ENCODE data around the gene NLE1. TPM values are rescaled to one million over a fixed set of nuclear protein-coding genes. Genes with fewer than 3 reads are reported as not detected.
"Not testable (repeated sequence)": the region's sequence is repeated elsewhere in the genome, so short reads cannot be mapped to it uniquely, and the experiment has no call there.

The NLE1 gene
- total and polyA plus RNA-seq, 3 experiments from 2014 or later, result 4.6 to 58.3 (median 54.0) TPM

GRCh38 chr17:35151080-35151479 is 9.0 kb upstream of the NLE1 start:
- DNase-seq; H3K4me1 Mint-ChIP-seq; H3K4me1 ChIP-seq (ENCODE audit: insufficient read depth, low read length); H3K27ac ChIP-seq (ENCODE audit: low read depth, low read length); H3K4me3 Mint-ChIP-seq; H3K36me3 Mint-ChIP-seq; H3K27me3 Mint-ChIP-seq; POLR2A ChIA-PET; CTCF ChIA-PET; H3K4me3 ChIP-seq (ENCODE audit: low read length); H3K36me3 ChIP-seq (ENCODE audit: insufficient read depth, low read length); H3K9me3 ChIP-seq (ENCODE audit: low read length); H3K9me3 Mint-ChIP-seq; H3K27me3 ChIP-seq (ENCODE audit: insufficient read depth, low read length, poor library complexity, severe bottlenecking): not testable (repeated sequence)
- H3K27ac Mint-ChIP-seq, result peak overlapping the region in 1 of 8 donors; percentile 29

DNA sequence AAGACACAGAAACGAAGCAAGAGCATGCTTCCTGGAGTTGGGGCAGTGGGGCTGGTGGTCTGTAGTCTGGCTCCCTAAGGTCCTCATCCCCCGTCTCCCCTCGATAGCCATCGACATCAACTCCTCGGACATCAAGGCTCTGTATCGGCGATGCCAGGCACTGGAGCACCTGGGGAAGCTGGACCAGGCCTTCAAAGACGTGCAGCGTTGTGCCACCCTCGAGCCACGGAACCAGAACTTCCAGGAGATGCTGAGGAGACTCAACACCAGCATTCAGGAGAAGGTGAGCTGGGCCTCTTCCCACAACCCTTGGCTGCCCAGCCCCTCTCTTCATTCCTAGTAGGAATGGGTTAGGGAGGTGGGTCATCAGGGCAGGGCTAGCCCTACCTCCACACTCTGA is 7.8 kb upstream of the NLE1 start:
- no peak overlapping the region for H3K4me3 Mint-ChIP-seq
- Histone ChIP-seq H3K27me3 (ENCODE audit: insufficient read depth, low read length, poor library complexity, severe bottlenecking) (no peaks in the 10 kb centered on the region), H3K9me3 (ENCODE audit: low read length) (no peaks in the 10 kb centered on the region), H3K4me3 (ENCODE audit: low read length) (no peak overlapping the region), H3K36me3 (ENCODE audit: insufficient read depth, low read length) (no peaks in the 10 kb centered on the region), H3K27ac (ENCODE audit: low read depth, low read length) (no peak overlapping the region), H3K4me1 (ENCODE audit: insufficient read depth, low read length) (no peaks in the 10 kb centered on the region)
- no peaks in the 10 kb centered on the region for H3K27me3 Mint-ChIP-seq
- ChIA-PET POLR2A (no interaction called here), CTCF (no interaction called here)
- DNase-seq, result no peak
- H3K36me3 Mint-ChIP-seq, result no peaks in the 10 kb centered on the region
- H3K27ac Mint-ChIP-seq, result no peak overlapping the region
- no peaks in the 10 kb centered on the region for H3K4me1 Mint-ChIP-seq
- H3K9me3 Mint-ChIP-seq, result no peaks in the 10 kb centered on the region

GRCh38 chr17:35148144-35148543 is 6.0 kb upstream of the NLE1 start:
- H3K9me3 ChIP-seq (ENCODE audit: low read length), result no peaks in the 10 kb centered on the region
- ChIA-PET POLR2A (no interaction called here), CTCF (interaction anchor here (0.9 kb wide), 1 partner anchor 599 kb away, joined by 3 read pairs; no protein-coding TSS in a partner anchor)
- H3K27ac ChIP-seq (ENCODE audit: low read depth, low read length), result no peak overlapping the region
- Mint-ChIP-seq H3K9me3 (no peaks in the 10 kb centered on the region), H3K27ac (no peak overlapping the region), H3K4me3 (no peak overlapping the region), H3K36me3 (no peaks in the 10 kb centered on the region), H3K27me3 (no peaks in the 10 kb centered on the region), H3K4me1 (peaks cover 0 to 5% (median 0%) of the 10 kb centered on the region in 3 donors)
- H3K4me1 ChIP-seq (ENCODE audit: insufficient read depth, low read length), result no peaks in the 10 kb centered on the region
- H3K4me3 ChIP-seq (ENCODE audit: low read length), result no peak overlapping the region
- H3K27me3 ChIP-seq (ENCODE audit: insufficient read depth, low read length, poor library complexity, severe bottlenecking), result no peaks in the 10 kb centered on the region
- no peaks in the 10 kb centered on the region for H3K36me3 ChIP-seq (ENCODE audit: insufficient read depth, low read length)
- no peak for DNase-seq

DNA sequence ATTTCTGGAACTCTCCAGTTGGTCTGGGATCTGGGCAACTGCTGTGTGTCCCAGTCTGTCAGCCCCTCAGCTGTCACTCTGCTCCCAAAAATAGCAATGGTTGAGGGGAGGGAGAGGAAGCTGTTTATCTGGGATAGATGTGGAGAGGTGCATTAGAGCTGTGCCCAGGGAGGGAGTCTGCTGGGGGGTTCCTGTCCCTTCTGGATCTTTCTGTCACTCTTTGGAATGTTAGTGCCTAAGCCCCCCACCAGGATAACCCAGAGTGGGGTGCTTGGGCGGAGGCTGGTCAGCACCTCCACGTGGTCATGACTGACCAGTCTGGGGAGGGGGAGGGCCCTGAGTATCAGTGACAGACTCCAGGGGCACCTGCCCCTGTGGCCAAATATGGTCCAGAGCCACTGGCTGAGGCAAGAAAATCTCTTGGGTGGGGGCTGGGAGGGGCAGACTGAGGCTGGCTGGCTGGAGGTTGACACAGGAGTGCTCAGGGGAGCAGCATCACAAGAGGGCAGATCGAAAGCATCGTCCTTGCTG is 5.3 kb upstream of the NLE1 start, which contains the start of gene UNC45B:
TSS of gene UNC45B (plus strand) at position 443 of the 531 bp plus-strand sequence. CDS start 447 bp downstream, outside the sequence.
- no peaks in the 10 kb centered on the region for H3K27me3 Mint-ChIP-seq

GRCh38 chr17:35146214-35146833 is 4.2 kb upstream of the NLE1 start:
- ChIA-PET POLR2A (no interaction called here), CTCF (interaction anchor here (0.9 kb wide), 1 partner anchor 618 kb away, joined by 3 read pairs; no protein-coding TSS in a partner anchor)
- H3K9me3 ChIP-seq (ENCODE audit: low read length), result no peaks in the 10 kb centered on the region
- Mint-ChIP-seq H3K9me3 (no peaks in the 10 kb centered on the region), H3K27me3 (no peaks in the 10 kb centered on the region), H3K4me1 (peaks cover 5 to 14% (median 9%) of the 10 kb centered on the region in 3 donors), H3K27ac (no peak overlapping the region), H3K4me3 (no peak overlapping the region), H3K36me3 (peaks cover 0 to 3% (median 0%) of the 10 kb centered on the region in 3 donors)
- no peak overlapping the region for H3K27ac ChIP-seq (ENCODE audit: low read depth, low read length)
- no peaks in the 10 kb centered on the region for H3K27me3 ChIP-seq (ENCODE audit: insufficient read depth, low read length, poor library complexity, severe bottlenecking)
- no peak for DNase-seq
- no peak overlapping the region for H3K4me3 ChIP-seq (ENCODE audit: low read length)
- H3K4me1 ChIP-seq (ENCODE audit: insufficient read depth, low read length), result peaks cover 4% of the 10 kb centered on the region
- no peaks in the 10 kb centered on the region for H3K36me3 ChIP-seq (ENCODE audit: insufficient read depth, low read length)

More for the DNA sequence above, 5.3 kb upstream of the NLE1 start, which contains the start of gene UNC45B:
- no peaks in the 10 kb centered on the region for H3K9me3 Mint-ChIP-seq
- no peaks in the 10 kb centered on the region for H3K9me3 ChIP-seq (ENCODE audit: low read length)
- H3K27me3 ChIP-seq (ENCODE audit: insufficient read depth, low read length, poor library complexity, severe bottlenecking), result no peaks in the 10 kb centered on the region
- peak within 1 kb of the TSS in 1 of 8 donors; percentile 38 for H3K27ac Mint-ChIP-seq
- peaks cover under 1 to 6% (median 1%) of the 10 kb centered on the region in 3 donors for H3K4me1 Mint-ChIP-seq
- H3K36me3 Mint-ChIP-seq, result no peaks in the 10 kb centered on the region
- H3K36me3 ChIP-seq (ENCODE audit: insufficient read depth, low read length), result no peaks in the 10 kb centered on the region
- H3K4me3 ChIP-seq (ENCODE audit: low read length), result no peak within 1 kb of the TSS
- CTCF ChIA-PET, result no interaction called here
- no peak for DNase-seq
- H3K27ac ChIP-seq (ENCODE audit: low read depth, low read length), result no peak within 1 kb of the TSS
- H3K4me3 Mint-ChIP-seq, result peak within 1 kb of the TSS in 1 of 7 donors; percentile 42
- POLR2A ChIA-PET, result no interaction called here
- peaks cover 2% of the 10 kb centered on the region for H3K4me1 ChIP-seq (ENCODE audit: insufficient read depth, low read length)

DNA sequence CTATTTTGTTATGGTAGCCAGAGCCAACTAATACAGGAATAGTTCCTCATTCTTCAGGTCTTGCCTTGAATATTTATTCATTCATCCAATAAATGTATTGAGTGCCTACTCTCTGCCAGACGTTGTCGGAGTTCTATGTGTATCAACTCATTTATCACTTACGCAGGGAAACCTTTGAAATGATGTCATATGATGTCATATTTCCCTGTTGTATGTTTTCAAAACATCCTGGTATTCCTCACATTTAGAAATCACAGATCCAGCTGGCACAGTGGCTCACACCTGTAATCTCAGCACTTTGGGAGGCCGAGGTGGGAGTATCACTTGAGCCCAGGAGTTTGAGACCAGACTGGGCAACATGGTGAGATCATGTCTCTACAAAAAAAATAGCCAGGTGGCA is 2.7 kb upstream of the NLE1 start:
- no peaks in the 10 kb centered on the region for H3K9me3 Mint-ChIP-seq
- H3K27me3 Mint-ChIP-seq, result no peaks in the 10 kb centered on the region
- no peaks in the 10 kb centered on the region for H3K27me3 ChIP-seq (ENCODE audit: insufficient read depth, low read length, poor library complexity, severe bottlenecking)
- H3K4me3 ChIP-seq (ENCODE audit: low read length), result no peak overlapping the region
- no peak overlapping the region for H3K27ac ChIP-seq (ENCODE audit: low read depth, low read length)
- peaks cover 14% of the 10 kb centered on the region for H3K4me1 ChIP-seq (ENCODE audit: insufficient read depth, low read length)
- CTCF ChIA-PET, result interaction anchor here (2.4 kb wide), 1 partner anchor 14 kb away, joined by 7 read pairs; no protein-coding TSS in a partner anchor
- H3K4me3 Mint-ChIP-seq, result peak overlapping the region in 1 of 7 donors; percentile 61
- no peak for DNase-seq
- POLR2A ChIA-PET, result no interaction called here
- peaks cover 8 to 20% (median 20%) of the 10 kb centered on the region in 3 donors for H3K4me1 Mint-ChIP-seq
- H3K36me3 ChIP-seq (ENCODE audit: insufficient read depth, low read length), result no peaks in the 10 kb centered on the region
- peaks cover 0 to 3% (median 0%) of the 10 kb centered on the region in 3 donors for H3K36me3 Mint-ChIP-seq
- no peaks in the 10 kb centered on the region for H3K9me3 ChIP-seq (ENCODE audit: low read length)
- H3K27ac Mint-ChIP-seq, result no peak overlapping the region

DNA sequence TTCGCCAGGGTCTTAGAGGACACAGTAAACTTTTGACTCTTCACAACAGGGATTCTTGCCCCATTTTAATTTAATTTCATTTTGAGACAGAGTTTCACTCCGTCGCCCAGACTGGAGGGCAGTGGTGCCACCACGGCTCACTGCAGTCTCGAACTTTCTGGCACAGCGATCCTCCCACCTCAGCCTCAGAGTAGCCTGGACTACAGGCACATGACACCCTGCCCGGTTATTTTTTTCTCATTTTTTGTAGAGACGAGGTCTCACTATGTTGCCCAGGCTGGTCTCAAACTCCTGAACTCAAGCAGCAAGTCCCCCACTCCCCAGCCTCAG is 329 bp upstream of the NLE1 start:
- H3K4me3 ChIP-seq (ENCODE audit: low read length), result no peak overlapping the region
- Mint-ChIP-seq H3K4me3 (peak overlapping the region; percentile 84 to 93 (median 86)), H3K36me3 (peaks cover 0 to 23% (median 0%) of the 10 kb centered on the region in 3 donors), H3K4me1 (peaks cover 8 to 23% (median 20%) of the 10 kb centered on the region in 3 donors), H3K27me3 (no peaks in the 10 kb centered on the region), H3K9me3 (no peaks in the 10 kb centered on the region), H3K27ac (peak overlapping the region in 5 of 8 donors; percentile 36 to 88 (median 73))
- H3K4me1 ChIP-seq (ENCODE audit: insufficient read depth, low read length), result peaks cover 14% of the 10 kb centered on the region
- H3K36me3 ChIP-seq (ENCODE audit: insufficient read depth, low read length), result peaks cover 14% of the 10 kb centered on the region
- no peaks in the 10 kb centered on the region for H3K27me3 ChIP-seq (ENCODE audit: insufficient read depth, low read length, poor library complexity, severe bottlenecking)
- ChIA-PET CTCF (interaction anchor here (1.2 to 2.4 kb wide), 2 partner anchors 16 to 18 kb away, joined by 6 to 7 read pairs; no protein-coding TSS in a partner anchor), POLR2A (interaction anchor here (0.9 to 1.0 kb wide), 2 partner anchors 18 to 666 kb away, joined by 4 to 8 read pairs; partner anchors contain the start of gene TAF15)
- DNase-seq, result no peak
- H3K9me3 ChIP-seq (ENCODE audit: low read length), result no peaks in the 10 kb centered on the region
- H3K27ac ChIP-seq (ENCODE audit: low read depth, low read length), result no peak overlapping the region

GRCh38 chr17:35138218-35138617 is 3.9 kb downstream of the NLE1 start:
- no peaks in the 10 kb centered on the region for H3K9me3 Mint-ChIP-seq
- peaks cover 8 to 23% (median 15%) of the 10 kb centered on the region in 3 donors for H3K4me1 Mint-ChIP-seq
- Histone ChIP-seq H3K27me3 (ENCODE audit: insufficient read depth, low read length, poor library complexity, severe bottlenecking) (no peaks in the 10 kb centered on the region), H3K36me3 (ENCODE audit: insufficient read depth, low read length) (peaks cover 55% of the 10 kb centered on the region), H3K9me3 (ENCODE audit: low read length) (no peaks in the 10 kb centered on the region), H3K4me1 (ENCODE audit: insufficient read depth, low read length) (peaks cover 14% of the 10 kb centered on the region), H3K27ac (ENCODE audit: low read depth, low read length) (no peak overlapping the region), H3K4me3 (ENCODE audit: low read length) (no peak overlapping the region)
- no peak overlapping the region for H3K27ac Mint-ChIP-seq
- H3K4me3 Mint-ChIP-seq, result peak overlapping the region in 1 of 7 donors; percentile 10
- ChIA-PET CTCF (interaction anchor here (1.1 kb wide), 1 partner anchor 609 kb away, joined by 3 read pairs; no protein-coding TSS in a partner anchor), POLR2A (no interaction called here)
- peaks cover 5 to 65% (median 6%) of the 10 kb centered on the region in 3 donors for H3K36me3 Mint-ChIP-seq
- DNase-seq, result no peak
- H3K27me3 Mint-ChIP-seq, result no peaks in the 10 kb centered on the region
